GM18499 (cell line): ENCODE measurements around the gene CCDC154.
"Not testable (repeated sequence)": the region's sequence is repeated elsewhere in the genome, so short reads cannot be mapped to it uniquely, and the experiment has no call there.

ENCODE experiments used
- ATAC-seq: cut with Tn5 transposase; IDR thresholded peaks from one replicate; pipeline ENCODE4 v1.9.1; 2021; ENCODE audit warnings: moderate number of reproducible peaks; ENCODE audit not compliant: insufficient read depth, unreplicated experiment

CCDC154 gene, protein sequence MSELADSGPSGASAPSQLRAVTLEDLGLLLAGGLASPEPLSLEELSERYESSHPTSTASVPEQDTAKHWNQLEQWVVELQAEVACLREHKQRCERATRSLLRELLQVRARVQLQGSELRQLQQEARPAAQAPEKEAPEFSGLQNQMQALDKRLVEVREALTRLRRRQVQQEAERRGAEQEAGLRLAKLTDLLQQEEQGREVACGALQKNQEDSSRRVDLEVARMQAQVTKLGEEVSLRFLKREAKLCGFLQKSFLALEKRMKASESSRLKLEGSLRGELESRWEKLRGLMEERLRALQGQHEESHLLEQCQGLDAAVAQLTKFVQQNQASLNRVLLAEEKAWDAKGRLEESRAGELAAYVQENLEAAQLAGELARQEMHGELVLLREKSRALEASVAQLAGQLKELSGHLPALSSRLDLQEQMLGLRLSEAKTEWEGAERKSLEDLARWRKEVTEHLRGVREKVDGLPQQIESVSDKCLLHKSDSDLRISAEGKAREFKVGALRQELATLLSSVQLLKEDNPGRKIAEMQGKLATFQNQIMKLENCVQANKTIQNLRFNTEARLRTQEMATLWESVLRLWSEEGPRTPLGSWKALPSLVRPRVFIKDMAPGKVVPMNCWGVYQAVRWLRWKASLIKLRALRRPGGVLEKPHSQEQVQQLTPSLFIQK

DNA sequence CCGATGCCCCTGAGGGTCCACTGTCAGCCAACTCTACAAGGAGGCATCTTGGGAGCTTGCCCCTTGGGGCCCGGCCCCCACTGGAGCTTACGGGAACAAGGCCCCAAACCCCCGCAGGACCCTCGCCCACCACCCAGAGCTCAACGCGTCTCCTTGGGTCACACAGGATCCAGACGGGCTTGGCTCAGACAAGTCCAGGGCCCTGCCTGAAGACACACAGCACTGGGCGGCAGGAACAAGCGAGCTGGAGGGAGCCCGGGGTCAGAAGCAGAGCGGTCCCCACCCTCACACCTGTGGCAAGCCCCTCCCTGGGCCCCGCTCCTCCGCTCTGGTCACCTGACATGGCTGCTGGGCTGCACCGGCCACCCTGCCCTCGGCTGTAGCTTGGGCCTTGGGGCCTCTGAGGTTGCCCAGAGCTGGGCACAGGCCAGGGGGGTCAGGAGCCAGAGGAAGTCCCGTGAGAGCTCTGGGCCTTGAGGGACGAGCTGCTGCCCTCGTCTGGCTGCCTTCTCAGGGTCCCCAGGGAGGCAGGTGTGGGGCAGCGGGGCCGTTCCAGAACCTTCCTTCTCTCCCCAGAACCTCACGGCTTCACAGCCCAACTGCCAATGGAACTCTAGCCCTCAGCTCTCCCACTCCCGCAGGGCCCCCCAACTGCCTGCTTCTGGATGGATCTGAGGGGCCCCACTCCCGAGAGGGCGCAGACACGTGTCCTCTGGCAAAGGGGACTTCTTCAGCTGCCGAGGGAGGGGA lies at the start of gene CCDC154:
TSS of gene CCDC154 (minus strand) at position 577 of the 750 bp plus-strand sequence. CDS start at position 343, 234 bp downstream.
- no peak for ATAC-seq

DNA sequence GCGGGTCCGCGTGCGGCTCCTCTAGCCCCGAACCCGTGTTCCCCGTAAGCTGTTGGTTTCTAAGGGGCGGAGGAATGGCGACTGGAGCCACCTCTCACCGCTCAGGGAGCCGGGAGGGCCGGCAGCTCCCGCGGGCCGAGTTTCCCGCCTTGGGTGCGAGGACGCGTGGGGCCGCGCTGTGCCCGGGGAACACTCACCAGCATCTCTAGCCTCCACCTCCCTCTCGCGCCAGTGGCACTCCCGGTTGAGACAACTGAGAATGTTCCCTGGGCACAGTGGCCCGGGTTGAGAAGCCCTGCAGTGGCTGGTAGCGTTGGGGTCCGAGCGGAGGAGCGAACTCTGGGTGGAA lies 49.4 kb upstream of the CCDC154 start:
- no peak for ATAC-seq

DNA sequence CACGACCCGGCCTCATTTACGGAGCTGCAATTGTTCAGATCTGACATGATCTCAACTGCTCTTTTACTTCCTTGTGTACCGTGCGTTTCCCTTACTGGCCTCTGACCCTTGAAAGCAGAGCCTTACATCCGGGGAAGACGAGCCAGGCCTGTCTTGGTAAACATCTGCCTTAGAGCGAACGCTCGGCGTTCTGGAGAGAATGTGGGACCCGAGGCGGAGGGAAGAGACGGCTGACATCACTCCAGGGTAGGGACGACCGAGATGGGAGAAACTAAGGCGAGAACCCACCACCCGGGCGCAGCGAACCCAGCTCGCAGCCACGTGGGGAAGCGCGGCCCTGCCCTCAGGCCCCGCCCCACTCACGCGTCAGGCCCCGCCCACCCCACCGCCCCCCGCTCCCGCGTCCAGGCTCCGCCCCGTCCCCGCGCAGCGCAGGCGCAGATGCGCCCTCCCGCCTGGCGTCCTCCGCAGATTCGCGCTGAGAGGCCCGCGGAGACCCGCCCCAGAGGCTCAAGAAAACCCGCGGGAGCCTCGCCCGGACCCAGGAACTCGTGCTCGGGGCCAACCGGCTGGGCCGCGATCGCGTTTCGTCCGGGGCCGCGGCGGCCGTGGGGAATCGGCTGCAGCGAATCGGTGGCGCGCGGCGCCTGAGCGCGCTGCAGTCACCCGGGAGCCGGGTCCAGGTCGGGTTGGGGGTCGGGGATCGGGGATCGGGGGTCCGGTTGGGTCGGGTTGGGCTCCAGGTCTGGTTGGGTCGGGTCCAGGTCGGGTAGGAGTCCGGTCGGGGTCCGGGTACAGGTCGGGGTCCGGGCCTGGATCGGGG lies 48.8 kb upstream of the CCDC154 start, which contains the start of gene TELO2:
TSS of gene TELO2 (plus strand) at position 438 of the 823 bp plus-strand sequence. CDS start 922 bp downstream, outside the sequence.
- ATAC-seq: no peak

DNA sequence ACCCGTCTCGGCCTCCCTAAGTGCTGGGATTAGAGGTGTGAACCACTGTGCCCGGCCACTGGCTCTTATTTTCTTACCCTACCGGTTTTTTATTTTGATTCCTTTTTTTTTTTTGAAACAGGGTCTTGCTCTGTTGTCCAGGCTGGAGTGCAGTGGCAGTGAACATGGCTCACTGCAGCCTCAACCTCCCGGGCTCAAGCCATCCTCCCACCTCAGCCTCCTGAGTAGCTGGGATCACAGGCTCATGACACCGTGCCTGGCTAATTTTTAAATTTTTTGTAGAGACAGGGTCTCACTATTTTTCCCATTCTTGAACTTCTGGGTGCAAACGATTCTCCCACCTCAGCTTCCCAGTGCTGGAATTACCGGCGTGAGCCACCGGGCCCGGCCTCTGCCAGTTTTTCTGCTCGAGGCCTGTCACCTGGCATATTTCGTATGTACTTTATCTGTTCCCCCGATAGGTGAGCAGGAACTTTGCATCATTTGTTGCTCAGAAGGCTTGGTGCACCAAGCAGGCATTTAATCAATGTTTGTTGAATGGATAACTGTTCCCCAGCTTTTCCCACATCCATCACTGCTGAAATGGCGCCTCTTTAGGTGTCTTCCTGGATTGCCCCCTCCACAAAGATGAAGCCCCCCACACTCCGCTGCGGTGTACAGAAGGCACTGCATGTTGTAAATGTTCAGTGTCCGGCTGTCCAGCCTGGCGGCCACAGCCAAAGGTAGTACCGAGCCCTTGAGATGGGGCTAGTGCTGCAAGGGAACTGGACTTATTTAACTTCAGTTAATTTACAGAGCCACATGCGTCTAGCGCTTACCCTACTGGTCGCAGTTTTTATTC lies 47.9 kb upstream of the CCDC154 start:
- ATAC-seq: no peak

DNA sequence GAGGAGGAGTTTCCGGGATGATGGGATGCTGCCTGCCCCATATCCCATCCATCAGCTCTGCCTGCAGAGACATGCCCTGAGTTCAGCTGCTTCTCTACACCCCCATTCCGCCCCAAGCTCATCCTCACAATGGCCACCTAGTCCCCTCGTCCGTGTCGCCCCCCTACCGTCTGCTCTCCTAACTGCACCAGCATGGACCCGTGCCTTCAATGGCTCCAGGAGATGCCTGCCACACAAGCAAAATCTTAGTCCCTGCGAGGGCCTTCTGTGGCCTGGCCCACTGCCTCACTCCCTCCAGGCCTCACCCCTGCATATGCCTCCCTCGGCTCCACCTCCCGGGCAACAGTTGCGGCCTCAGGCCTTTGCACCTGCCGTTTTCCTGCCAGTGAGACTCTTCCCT lies 47.0 kb upstream of the CCDC154 start:
- ATAC-seq: no peak

DNA sequence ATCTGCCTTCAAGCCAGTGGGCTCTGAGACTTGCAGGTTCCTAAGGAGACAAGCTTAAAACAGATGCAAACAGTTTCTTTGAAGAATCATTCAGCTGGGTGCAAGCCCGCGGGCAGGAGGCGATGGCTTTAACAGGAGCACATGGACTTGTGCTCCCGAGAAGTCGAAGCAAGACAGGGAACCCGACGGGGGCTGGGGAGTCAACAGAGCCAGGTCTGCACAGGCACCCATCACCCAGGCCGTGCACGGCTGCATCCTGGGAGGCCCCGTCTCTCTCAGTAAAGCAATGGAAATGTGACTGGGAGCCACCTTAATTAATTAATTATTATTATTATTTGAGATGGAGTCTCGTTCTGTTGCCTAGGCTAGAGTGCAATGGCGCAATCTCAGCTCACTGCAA lies 44.7 kb upstream of the CCDC154 start:
- no peak for ATAC-seq

DNA sequence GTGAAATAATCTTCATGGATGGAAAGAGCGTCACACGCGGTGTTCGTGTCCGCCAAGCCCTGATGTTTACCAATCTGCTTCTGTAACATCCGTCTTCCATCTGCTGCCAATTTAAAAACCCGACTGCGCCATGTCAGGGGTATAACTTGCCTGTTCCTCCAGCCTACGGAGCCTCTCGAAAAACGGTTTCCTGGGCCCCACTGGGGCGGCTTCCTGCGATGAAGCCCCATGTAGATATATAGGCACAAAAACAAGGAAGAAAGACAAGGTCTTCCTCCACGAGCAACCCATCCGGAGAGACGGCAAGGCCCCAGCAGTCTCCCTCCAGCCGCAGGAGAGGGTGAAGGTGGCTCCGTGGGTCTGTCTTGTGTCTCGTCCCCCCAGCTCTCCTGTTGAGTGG lies 44.3 kb upstream of the CCDC154 start, which contains the start of gene PTX4:
TSS of gene PTX4 (minus strand) at position 326 of the 400 bp plus-strand sequence. CDS start at position 291, 35 bp downstream.
- ATAC-seq: no peak

DNA sequence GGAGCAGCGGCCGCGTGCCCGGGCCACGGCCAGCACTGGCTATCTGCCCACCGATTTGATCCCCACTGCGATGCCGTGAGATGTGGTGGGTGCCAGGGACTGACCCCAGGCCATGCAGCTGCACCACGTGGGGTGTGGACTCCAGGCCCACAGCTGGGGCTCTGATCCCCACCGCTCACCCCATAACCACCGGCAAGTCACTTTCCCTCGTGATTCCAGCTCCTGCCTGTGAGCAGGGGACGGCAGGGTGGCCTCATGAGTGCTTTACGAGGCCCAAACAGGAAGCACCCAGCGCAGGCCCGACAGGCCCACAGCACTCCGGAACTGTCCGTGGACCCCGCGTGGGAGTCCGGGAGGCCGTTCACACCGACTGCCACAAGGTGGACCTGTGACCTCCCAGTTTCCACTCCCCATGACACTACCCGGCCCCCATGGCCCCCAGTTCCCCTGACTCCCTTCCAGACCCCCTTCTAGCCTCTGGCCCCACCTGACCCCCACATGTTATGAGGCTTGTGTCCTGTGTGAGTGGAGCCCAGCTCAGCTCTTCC lies 43.8 kb upstream of the CCDC154 start:
- ATAC-seq: no peak

DNA sequence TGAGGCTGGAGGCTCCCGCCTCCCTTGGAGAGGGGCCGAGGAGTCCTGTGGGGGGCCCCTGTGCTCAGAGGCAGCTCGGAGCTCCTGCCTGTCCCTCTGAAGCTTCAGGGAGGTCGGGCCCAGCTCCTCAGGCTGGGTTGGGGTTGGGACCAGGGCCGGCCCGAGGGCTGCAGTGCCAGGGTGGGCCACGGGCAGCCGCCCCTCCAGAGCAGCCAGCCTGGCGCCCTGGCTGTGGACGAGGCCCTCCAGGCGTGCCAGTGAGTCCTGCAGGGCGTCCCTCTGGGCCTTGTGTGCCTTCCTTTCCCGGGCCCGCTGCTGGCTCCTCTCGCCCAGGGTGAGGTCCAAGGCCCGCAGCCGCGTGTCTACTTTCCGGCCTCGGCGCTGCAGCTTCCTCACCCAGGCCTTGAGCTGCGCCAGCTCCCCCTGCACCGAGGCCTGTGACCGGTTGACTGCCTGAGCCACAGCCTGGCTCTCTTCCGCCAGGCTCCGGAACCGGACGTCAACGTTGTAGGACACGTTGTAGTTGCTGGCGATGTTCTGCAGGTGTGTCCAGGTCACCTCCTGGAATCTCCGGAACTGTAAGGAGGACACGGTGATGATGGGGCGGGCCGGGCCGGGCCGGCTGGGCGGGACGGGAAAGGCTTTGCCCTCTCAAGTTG lies 43.2 kb upstream of the CCDC154 start:
- no peak for ATAC-seq

DNA sequence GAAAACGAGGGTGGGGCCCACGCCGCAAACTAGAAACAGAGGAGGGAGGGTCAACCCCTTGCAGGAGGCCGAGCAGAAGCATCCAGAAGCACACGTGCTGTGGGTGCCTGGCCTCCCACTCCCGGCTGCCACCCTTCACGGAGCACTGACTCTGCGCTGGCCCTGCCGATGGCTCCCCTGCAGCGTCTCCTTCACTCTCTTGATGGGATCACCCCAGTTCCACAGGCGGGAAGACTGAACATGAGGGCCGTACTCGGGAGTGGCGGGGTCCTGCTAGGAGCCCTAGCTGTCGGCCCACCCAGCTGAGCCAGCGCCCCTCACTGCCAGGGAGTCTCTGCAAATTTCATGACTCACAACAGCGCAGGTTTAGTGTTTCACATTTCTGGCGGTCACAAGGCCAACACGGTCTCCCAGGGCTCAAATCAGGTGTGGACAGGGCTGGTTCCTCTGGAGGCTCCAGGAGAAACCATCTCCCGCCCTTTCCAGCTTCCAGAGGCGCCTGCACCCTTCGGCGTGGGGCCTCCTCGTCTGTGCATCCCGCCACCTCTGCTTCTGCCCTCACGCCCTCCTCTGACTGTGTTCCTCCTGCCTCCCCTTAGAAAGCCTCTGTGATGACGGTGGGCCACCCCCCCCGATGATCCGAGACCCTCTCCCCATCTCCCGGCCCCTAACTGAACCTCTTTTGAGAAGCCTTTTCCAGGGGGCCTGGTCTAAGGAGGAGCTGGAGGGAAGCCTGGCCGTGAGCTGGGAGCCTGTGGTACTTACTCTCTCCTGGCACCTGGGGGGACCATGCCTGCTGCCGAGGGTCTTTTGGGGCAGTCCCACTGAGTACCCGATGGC lies 42.4 kb upstream of the CCDC154 start:
- ATAC-seq: no peak

DNA sequence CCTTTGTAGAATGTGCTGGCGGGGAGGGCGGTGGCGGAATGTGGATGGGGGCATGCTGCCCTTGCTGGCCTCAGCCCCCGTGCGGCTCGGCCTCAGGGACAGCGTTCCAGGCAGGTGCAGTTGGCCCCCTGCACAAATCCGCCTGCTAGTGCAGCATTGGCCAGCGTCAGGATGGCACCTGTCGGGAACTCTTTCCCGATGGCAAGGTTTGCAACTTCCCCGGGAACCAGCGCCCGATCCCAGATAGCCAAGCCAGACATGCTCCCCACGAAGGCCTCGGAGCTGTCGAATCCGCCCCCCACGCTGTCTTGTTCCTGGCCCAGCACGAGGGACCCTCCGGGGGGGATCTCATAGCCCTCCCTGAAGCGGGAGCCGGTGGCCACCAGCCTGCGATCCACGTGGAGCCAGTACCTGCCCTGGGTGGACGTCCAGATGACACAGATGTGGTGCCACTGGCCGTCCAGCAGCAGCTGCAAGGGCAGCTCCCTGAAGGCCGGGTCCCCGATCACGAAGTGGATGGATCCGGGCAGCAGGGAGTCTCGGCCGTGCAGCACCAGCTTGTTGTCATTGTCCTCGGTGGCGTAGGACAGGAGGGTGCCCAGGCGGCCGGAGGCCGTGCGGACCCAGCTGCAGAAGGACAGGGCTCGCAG lies 41.6 kb upstream of the CCDC154 start:
- ATAC-seq: no peak

DNA sequence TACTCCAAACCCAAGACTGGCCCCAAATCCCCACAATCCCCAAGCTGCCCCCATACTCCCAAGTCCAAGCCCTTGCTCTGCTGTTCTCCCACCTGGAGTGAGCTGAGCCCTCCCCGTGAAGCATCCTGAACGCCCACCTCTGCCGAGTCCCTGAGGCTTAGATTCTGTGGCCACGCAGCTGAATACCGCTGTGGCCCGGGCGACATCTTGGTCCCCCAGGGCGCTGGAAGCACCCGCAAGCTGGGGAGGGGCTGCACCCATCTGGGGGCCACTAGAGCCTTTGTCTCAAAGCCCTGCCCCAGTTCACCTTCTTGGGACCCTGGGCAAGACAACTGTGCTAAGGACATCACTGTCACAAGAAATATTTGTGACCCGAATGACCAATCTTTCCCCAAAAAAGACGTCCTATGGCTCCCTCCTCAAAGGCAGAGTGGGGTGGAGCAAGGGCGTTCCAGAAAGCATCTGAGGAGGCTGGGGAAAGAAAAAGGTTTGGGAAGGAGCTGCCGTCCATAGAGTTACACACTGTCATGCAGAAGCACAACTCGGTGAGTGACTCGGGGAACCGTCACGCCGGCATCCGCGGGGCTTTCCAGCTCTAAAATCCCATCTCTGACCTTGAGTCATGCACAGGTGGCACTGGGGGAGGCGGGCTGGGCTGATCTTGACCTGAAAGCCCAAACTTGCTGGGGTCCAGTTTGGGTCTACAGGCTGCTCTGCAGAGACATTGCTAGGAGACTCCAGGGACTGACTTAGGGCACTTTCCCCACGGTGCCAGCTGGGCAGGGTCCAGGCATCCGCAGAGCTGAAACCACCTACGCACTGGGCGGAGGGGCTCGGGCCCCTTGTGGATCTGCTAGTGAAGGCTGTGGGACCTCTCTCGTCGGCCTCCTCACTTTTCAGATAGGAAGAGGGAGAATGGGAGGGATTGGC lies 37.8 kb upstream of the CCDC154 start:
- ATAC-seq: no peak

DNA sequence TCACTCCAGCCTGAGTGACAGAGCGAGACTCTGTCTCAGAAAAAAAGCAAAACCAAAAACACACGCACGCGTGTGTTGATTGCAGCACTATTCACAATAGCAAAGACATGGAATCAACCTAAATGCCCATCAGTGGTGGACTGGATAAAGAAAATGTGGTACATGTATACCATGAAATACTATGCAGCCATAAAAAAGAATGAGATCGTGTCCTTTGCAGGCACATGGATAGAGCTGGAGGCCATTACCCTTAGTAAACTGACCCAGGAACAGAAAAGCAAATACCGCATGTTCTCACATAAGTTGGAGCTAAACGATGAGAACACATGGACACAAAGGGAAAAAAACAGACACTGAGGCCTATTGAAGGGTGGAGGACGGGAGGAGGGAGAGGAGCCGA lies 34.6 kb upstream of the CCDC154 start:
- ATAC-seq: not testable (repeated sequence)

DNA sequence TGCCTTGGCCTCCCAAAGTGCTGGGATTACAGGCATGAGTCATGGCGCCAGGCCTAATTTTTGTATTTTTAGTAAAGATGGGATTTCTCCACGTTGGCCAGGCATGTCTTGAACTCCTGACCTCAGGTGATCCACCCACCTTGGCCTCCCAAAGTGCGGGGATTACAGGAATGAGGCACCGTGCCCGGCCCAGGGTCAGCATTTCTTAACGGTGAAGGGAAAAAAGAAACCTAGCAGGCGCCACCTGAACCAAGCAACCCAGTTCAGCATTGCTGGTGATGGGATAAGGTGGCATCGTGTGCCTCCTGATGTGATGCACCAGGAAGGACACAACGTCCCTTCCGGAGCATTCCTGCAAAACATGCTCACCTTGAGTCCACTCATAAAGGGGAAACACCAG lies 32.7 kb upstream of the CCDC154 start:
- no peak for ATAC-seq

DNA sequence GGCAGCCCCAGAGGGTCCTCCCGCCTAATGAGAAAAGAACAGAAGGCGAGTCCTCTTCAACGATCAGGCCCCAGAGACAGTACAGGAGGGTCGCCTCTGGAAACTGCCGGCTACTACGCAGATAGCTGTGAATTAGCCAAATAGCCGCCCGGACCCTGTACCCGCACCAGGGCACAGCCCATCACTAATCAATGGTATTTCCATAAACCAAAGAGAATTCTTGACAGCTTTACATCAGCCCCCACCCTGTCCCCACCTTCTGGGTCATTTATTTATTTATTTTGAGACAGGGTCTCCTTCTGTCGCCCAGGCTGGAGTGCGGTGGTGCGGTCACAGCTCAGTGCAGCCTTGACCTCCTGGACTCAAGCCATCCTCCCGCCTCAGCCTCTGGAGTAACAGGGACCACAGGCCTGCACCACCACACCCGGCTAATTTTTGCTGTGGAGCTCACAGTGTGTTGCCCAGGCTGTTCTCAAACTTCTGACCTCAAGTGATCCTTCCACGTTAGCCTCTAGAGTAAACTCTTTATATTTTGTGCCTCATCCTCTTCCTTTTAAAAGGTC lies 31.3 kb upstream of the CCDC154 start:
- ATAC-seq: no peak
